ENCODE results near the gene CDH4.

The CDH4 gene

DNA sequence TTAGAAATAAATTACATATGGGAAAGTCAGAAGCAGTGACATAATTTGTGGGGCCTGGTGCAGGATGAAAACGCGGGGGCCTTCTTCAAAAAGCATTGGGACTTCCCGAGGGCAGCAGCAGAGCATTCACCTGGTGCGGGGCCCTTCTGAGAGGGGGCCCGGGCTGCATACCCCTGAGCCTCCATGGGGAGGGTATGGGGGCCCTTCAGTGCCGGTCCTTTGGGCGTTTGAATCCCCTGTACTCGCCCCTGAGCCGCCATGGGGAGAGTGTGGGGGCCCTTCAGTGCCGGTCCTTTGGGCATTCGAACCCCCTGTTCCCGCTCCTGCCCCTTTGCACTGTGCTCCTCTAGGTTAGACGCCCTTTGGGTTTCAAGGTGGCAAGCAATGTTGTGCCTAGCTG lies 283.5 kb downstream of the CDH4 start:
- Histone ChIP-seq H2AFZ (ENCODE audit: low read depth, low read length, severe bottlenecking) (no peak overlapping the region), H3K4me2 (ENCODE audit: low read depth, low read length, poor library complexity, severe bottlenecking) (no peak overlapping the region), H3K4me3 (ENCODE audit: insufficient read depth, low read length, poor library complexity, severe bottlenecking) (no peak overlapping the region), H3K27me3 (ENCODE audit: low read length) (no peaks in the 10 kb centered on the region), H3F3A (ENCODE audit: insufficient read depth) (no peaks in the 10 kb centered on the region), H4K20me1 (ENCODE audit: low read depth, low read length) (no peaks in the 10 kb centered on the region), H3K36me3 (ENCODE audit: low read length) (no peaks in the 10 kb centered on the region), H3K9ac (ENCODE audit: low read length) (no peak overlapping the region), H3K9me3 (ENCODE audit: insufficient read depth, low read length) (no peaks in the 10 kb centered on the region), H3K9me2 (replicated peaks; ENCODE audit: insufficient read depth, low read length) (no peaks in the 10 kb centered on the region), H3K27ac (ENCODE audit: low read depth, low read length) (no peak overlapping the region), H3K79me2 (ENCODE audit: insufficient read depth, low read length) (no peaks in the 10 kb centered on the region)
- no peak for TF ChIP-seq EZH2phosphoT487 (conservative IDR thresholded peaks at IDR 0.05; ENCODE audit: low read length)
- TF ChIP-seq, protein P1, sequence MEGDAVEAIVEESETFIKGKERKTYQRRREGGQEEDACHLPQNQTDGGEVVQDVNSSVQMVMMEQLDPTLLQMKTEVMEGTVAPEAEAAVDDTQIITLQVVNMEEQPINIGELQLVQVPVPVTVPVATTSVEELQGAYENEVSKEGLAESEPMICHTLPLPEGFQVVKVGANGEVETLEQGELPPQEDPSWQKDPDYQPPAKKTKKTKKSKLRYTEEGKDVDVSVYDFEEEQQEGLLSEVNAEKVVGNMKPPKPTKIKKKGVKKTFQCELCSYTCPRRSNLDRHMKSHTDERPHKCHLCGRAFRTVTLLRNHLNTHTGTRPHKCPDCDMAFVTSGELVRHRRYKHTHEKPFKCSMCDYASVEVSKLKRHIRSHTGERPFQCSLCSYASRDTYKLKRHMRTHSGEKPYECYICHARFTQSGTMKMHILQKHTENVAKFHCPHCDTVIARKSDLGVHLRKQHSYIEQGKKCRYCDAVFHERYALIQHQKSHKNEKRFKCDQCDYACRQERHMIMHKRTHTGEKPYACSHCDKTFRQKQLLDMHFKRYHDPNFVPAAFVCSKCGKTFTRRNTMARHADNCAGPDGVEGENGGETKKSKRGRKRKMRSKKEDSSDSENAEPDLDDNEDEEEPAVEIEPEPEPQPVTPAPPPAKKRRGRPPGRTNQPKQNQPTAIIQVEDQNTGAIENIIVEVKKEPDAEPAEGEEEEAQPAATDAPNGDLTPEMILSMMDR (IDR thresholded peaks at IDR 0.05; ENCODE audit: insufficient read depth, low read length, poor library complexity, severe bottlenecking), result no peak

DNA sequence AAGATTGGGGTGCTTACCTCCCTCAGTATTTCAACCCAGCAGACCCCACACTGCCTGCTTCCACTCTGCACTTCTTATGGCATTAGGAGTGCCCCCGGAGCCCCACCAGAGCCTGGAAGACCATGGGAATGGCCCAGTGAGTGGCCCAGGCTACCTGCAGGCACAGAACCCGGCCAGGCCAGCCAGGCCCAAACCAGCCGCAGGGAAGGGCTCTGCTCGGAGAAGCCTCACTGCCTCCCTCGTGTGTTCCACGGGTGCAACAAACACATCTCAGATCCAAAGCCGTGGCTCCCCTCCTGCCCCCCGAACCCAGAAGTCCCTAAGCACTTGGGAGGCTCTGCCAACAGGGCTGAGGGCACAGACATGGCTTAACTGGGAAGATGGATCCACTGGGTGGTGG lies 283.9 kb downstream of the CDH4 start:
- H3K27me3 ChIP-seq (ENCODE audit: low read length), result no peaks in the 10 kb centered on the region

DNA sequence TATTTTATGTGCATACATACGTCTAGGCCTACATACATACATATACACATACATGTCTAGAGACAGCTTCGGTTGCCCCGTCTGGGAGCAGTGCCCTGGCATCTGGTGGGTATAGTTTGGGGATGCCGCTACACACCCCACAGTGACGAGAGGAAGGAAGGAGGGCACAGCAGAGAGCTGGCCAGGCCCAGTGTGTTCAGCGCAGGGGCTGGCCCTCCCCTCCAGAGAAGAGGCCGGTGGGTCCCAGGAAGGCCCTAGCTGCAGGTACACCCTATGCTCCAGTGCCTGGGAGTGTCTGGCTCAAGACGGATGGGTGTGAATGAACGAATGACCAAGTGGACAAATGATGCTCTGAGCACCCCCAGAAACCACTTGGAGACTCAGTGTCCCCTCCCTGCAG lies 284.6 kb downstream of the CDH4 start:
- TF ChIP-seq EZH2phosphoT487 (conservative IDR thresholded peaks at IDR 0.05; ENCODE audit: low read length), result no peak
- TF ChIP-seq, protein P1 (IDR thresholded peaks at IDR 0.05; ENCODE audit: insufficient read depth, low read length, poor library complexity, severe bottlenecking), result no peak
- Histone ChIP-seq H3F3A (ENCODE audit: insufficient read depth) (no peaks in the 10 kb centered on the region), H3K9ac (ENCODE audit: low read length) (no peak overlapping the region), H3K79me2 (ENCODE audit: insufficient read depth, low read length) (no peaks in the 10 kb centered on the region), H3K27me3 (ENCODE audit: low read length) (no peaks in the 10 kb centered on the region), H3K4me2 (ENCODE audit: low read depth, low read length, poor library complexity, severe bottlenecking) (no peak overlapping the region), H2AFZ (ENCODE audit: low read depth, low read length, severe bottlenecking) (no peak overlapping the region), H3K4me3 (ENCODE audit: insufficient read depth, low read length, poor library complexity, severe bottlenecking) (no peak overlapping the region), H4K20me1 (ENCODE audit: low read depth, low read length) (no peaks in the 10 kb centered on the region), H3K27ac (ENCODE audit: low read depth, low read length) (no peak overlapping the region), H3K36me3 (ENCODE audit: low read length) (no peaks in the 10 kb centered on the region), H3K9me3 (ENCODE audit: insufficient read depth, low read length) (no peaks in the 10 kb centered on the region), H3K9me2 (replicated peaks; ENCODE audit: insufficient read depth, low read length) (no peaks in the 10 kb centered on the region)

More for the DNA sequence above, 283.9 kb downstream of the CDH4 start:
- Histone ChIP-seq H3K79me2 (ENCODE audit: insufficient read depth, low read length) (no peaks in the 10 kb centered on the region), H3K36me3 (ENCODE audit: low read length) (no peaks in the 10 kb centered on the region), H3K9me2 (replicated peaks; ENCODE audit: insufficient read depth, low read length) (no peaks in the 10 kb centered on the region), H2AFZ (ENCODE audit: low read depth, low read length, severe bottlenecking) (no peak overlapping the region), H3K4me3 (ENCODE audit: insufficient read depth, low read length, poor library complexity, severe bottlenecking) (no peak overlapping the region), H3F3A (ENCODE audit: insufficient read depth) (no peaks in the 10 kb centered on the region), H3K4me2 (ENCODE audit: low read depth, low read length, poor library complexity, severe bottlenecking) (no peak overlapping the region), H3K27ac (ENCODE audit: low read depth, low read length) (no peak overlapping the region), H4K20me1 (ENCODE audit: low read depth, low read length) (no peaks in the 10 kb centered on the region), H3K9ac (ENCODE audit: low read length) (no peak overlapping the region), H3K9me3 (ENCODE audit: insufficient read depth, low read length) (no peaks in the 10 kb centered on the region)
- TF ChIP-seq, protein P1 (IDR thresholded peaks at IDR 0.05; ENCODE audit: insufficient read depth, low read length, poor library complexity, severe bottlenecking), result no peak
- no peak for TF ChIP-seq EZH2phosphoT487 (conservative IDR thresholded peaks at IDR 0.05; ENCODE audit: low read length)
